MCF 10A (cell line): ENCODE data around the gene TGM5. TPM values are rescaled to one million over a fixed set of nuclear protein-coding genes. Genes with fewer than 3 reads are reported as not detected.
A peak's percentile ranks its signal among the peaks of the same experiment; 100 is the strongest.

Experiments
- BruUV-seq: library from RNA; stranded (reverse); fragments of 400-500 nt; replicated peaks from 2 replicates; lab custom pipeline; 2021; lab: Mats Ljungman, UMichigan
- CTCF ChIA-PET: fragments of 300-600 bp; sonication (Branson Sonifier 250); formaldehyde crosslinking; extraction: SDS; loops from one replicate; lab custom pipeline; 2021; ENCODE audit warnings: antibody characterized with exemption, inconsistent platforms; lab: Yijun Ruan, JAX
- POLR2A ChIA-PET: fragments of 300-600, 350-650 bp; sonication (Branson Sonifier 250); formaldehyde crosslinking; extraction: SDS; loops from one replicate; lab custom pipeline; 2020; ENCODE audit warnings: antibody characterized with exemption, inconsistent platforms; lab: Yijun Ruan, JAX
- DNase-seq: peaks from one replicate; pipeline ENCODE4 v3.0.0-alpha.2; 2018; ENCODE audit not compliant: unreplicated experiment
- H3K27ac Mint-ChIP-seq: one replicate; pipeline ENCODE4 v1.8.0; 2022; ENCODE audit warnings: mild to moderate bottlenecking, low read depth, mixed read lengths; ENCODE audit not compliant: unreplicated experiment
- H3K27me3 Mint-ChIP-seq: one replicate; pipeline ENCODE4 v1.8.0; 2022; ENCODE audit warnings: mixed read lengths; ENCODE audit not compliant: insufficient read depth, unreplicated experiment
- H3K36me3 Mint-ChIP-seq: one replicate; pipeline ENCODE4 v1.8.0; 2022; ENCODE audit warnings: mild to moderate bottlenecking, moderate library complexity, mixed read lengths; ENCODE audit not compliant: insufficient read depth, unreplicated experiment
- H3K4me1 Mint-ChIP-seq: one replicate; pipeline ENCODE4 v1.8.0; 2022; ENCODE audit warnings: mixed read lengths; ENCODE audit not compliant: insufficient read depth, unreplicated experiment
- H3K4me3 Mint-ChIP-seq: one replicate; pipeline ENCODE4 v1.8.0; 2022; ENCODE audit warnings: mild to moderate bottlenecking, moderate library complexity, mixed read lengths; ENCODE audit not compliant: unreplicated experiment
- H3K9me3 Mint-ChIP-seq: one replicate; pipeline ENCODE4 v1.8.0; 2022; ENCODE audit warnings: mixed read lengths; ENCODE audit not compliant: unreplicated experiment
- CTCF ChIP-seq: fragments of 200-600 bp; IDR thresholded peaks from one replicate; pipeline ENCODE4 v1.8.0; 2022; ENCODE audit warnings: antibody characterized with exemption, mild to moderate bottlenecking; ENCODE audit not compliant: unreplicated experiment
- intact Hi-C: fragments of 100-400 bp; cut with micrococcal nuclease; formaldehyde crosslinking; loops from 2 replicates; pipeline ENCODE4 v1.14.1; 2022
- total RNA-seq: library from RNA; stranded (reverse); gene quantifications from 2 replicates; pipeline ENCODE4 v1.2.3, GENCODE V29; 2022

The TGM5 gene
- total RNA-seq, 1 experiment from 2014 or later: 0.12 TPM

GRCh38 chr15:43286074-43286473 is 19.3 kb upstream of the TGM5 start:
- Mint-ChIP-seq H3K36me3 (no peaks in the 10 kb centered on the region), H3K27ac (no peak overlapping the region), H3K4me3 (no peak overlapping the region), H3K27me3 (peaks cover 22% of the 10 kb centered on the region), H3K4me1 (peaks cover 5% of the 10 kb centered on the region), H3K9me3 (no peaks in the 10 kb centered on the region)
- POLR2A ChIA-PET: interaction anchor here (1.0 to 2.7 kb wide), 7 partner anchors 60 to 182 kb away, joined by 4 to 32 read pairs (median 4); no protein-coding TSS in a partner anchor
- no peak for DNase-seq
- intact Hi-C loops: no loop called here
- TF ChIP-seq CTCF: no peak
- BruUV-seq: no TSS peak
- CTCF ChIA-PET: interaction anchor here (0.7 to 5.2 kb wide), 39 partner anchors 9 to 674 kb away, joined by 3 to 222 read pairs (median 7); partner anchors contain the start of genes EPB42 and TGM5

DNA sequence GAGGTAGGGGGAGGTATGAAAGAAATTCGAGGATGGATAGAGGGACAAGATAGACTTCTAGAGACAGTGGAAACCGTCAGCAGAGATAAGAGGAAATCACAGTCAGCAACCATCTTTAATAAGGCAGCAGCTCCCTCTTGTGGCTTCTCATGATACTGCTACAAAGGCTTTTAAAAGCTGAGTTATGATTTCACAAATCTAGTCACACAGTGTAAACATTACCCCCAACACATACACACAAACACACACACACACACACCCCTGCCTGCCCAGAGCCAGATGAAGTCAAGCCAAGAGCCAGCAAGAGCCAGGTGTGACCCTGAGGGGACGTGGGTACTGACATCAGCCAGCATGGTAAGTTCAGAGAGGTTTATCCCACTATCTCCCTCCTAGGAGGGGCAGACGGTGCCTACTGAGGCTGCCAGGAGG is 18.9 kb upstream of the TGM5 start:
- peak; percentile 88 for TF ChIP-seq CTCF
- Mint-ChIP-seq H3K27me3 (peaks cover 22% of the 10 kb centered on the region), H3K9me3 (no peaks in the 10 kb centered on the region), H3K4me1 (peaks cover 5% of the 10 kb centered on the region), H3K27ac (no peak overlapping the region), H3K36me3 (no peaks in the 10 kb centered on the region), H3K4me3 (no peak overlapping the region)
- POLR2A ChIA-PET: interaction anchor here (1.0 to 2.7 kb wide), 7 partner anchors 60 to 181 kb away, joined by 4 to 32 read pairs (median 4); no protein-coding TSS in a partner anchor
- BruUV-seq: no TSS peak
- CTCF ChIA-PET: interaction anchor here (0.6 to 5.2 kb wide), 51 partner anchors 9 to 558 kb away, joined by 3 to 222 read pairs (median 6); partner anchors contain the start of genes EPB42, TGM5 and UBR1
- intact Hi-C loops: loop anchor here (1.0 kb wide), 4 partner anchors 60 to 581 kb away; no protein-coding TSS in a partner anchor
- DNase-seq: peak; percentile 77

- peaks cover 29% of the 10 kb centered on the region for H3K27me3 Mint-ChIP-seq
- no peak for DNase-seq
- no peak overlapping the region for H3K4me3 Mint-ChIP-seq
- H3K9me3 Mint-ChIP-seq: no peaks in the 10 kb centered on the region
- H3K4me1 Mint-ChIP-seq: peaks cover 5% of the 10 kb centered on the region
- H3K36me3 Mint-ChIP-seq: no peaks in the 10 kb centered on the region
- BruUV-seq: no TSS peak
- intact Hi-C loops: no loop called here
- TF ChIP-seq CTCF: no peak
- ChIA-PET POLR2A (interaction anchor here (0.6 kb wide), 1 partner anchor 59 kb away, joined by 3 read pairs; no protein-coding TSS in a partner anchor), CTCF (interaction anchor here (0.6 to 5.2 kb wide), 7 partner anchors 9 to 151 kb away, joined by 3 to 222 read pairs (median 37); partner anchors contain the start of genes EPB42 and TGM5)
- no peak overlapping the region for H3K27ac Mint-ChIP-seq
These were observed 16.8 kb upstream of the TGM5 start for GRCh38 chr15:43283526-43283925.

DNA sequence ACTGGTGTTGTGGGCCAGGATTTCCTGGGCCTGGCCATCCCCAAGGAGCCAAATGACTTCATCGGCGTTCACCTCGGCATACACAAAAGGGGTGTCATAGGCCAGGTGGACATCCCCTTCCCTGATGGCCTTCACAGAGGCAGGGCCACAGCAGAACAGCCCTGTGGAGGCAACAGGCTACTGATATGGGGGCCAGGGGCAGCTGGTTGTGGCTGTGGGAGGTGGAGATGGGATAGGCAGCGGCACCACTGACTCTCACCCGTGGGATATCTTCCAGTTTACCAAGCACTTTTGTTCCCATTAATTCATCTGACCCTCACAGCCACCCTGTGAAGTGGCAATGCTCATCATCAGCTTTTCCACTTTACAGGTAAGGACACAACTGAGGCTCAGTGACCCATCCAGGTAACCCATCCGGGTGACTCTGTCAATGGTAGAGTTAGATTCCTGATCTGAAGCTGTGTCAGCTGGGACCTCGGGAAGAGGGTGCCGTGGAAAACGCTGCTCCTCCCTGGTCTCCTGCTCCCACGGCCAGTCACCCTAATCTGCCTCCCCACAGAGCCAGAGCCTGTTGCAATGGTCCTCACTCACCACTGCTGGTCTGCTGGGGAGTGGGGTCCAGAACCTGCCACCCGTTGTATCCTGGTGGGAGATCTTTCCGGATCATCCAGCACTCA is 15.3 kb upstream of the TGM5 start:
- no peak for DNase-seq
- Mint-ChIP-seq H3K4me1 (peaks cover 5% of the 10 kb centered on the region), H3K27ac (no peak overlapping the region), H3K36me3 (no peaks in the 10 kb centered on the region), H3K9me3 (no peaks in the 10 kb centered on the region), H3K4me3 (no peak overlapping the region), H3K27me3 (peaks cover 23% of the 10 kb centered on the region)
- ChIA-PET POLR2A (interaction anchor here (0.9 to 1.0 kb wide), 2 partner anchors 10 to 57 kb away, joined by 4 read pairs; no protein-coding TSS in a partner anchor), CTCF (interaction anchor here (0.5 to 1.6 kb wide), 4 partner anchors 15 to 1651 kb away, joined by 3 to 18 read pairs (median 4); partner anchors contain the start of gene CCNDBP1)
- TF ChIP-seq CTCF: no peak
- intact Hi-C loops: no loop called here
- no TSS peak for BruUV-seq
